Measurements from ENCODE around the gene NAP1L4.

The NAP1L4 gene

GRCh38 chr11:2929531-2929949 is 62.6 kb downstream of the NAP1L4 start:
- Histone ChIP-seq H3K27ac (no peak overlapping the region), H3K79me2 (ENCODE audit: insufficient read depth, low read depth) (no peaks in the 10 kb centered on the region), H2AFZ (ENCODE audit: low read depth) (peak overlapping the region; percentile 68), H3K4me3 (IDR thresholded peaks at IDR 0.05; ENCODE audit: insufficient read depth, low read depth, low read length) (no peak overlapping the region), H3K4me1 (ENCODE audit: low read depth, poor library complexity, severe bottlenecking) (peaks cover 22% of the 10 kb centered on the region), H3K9ac (peak overlapping the region; percentile 60; the same call in 1 of the 2 replicates), H3K4me2 (peak overlapping the region; percentile 86), H4K20me1 (ENCODE audit: insufficient read depth) (no peaks in the 10 kb centered on the region), H3K27me3 (ENCODE audit: insufficient read depth, low read depth) (peaks cover 26% of the 10 kb centered on the region), H3K36me3 (ENCODE audit: insufficient read depth) (no peaks in the 10 kb centered on the region)
- no peak for TF ChIP-seq CTCF (conservative IDR thresholded peaks at IDR 0.05; ENCODE audit: low read depth, low read length)

GRCh38 chr11:2928605-2929530 is 63.3 kb downstream of the NAP1L4 start, which contains the start of gene PHLDA2:
Gene PHLDA2, minus strand, starts transcription at chr11:2929420. Its CDS starts 56 bp downstream, at chr11:2929364.
- H3K4me2 ChIP-seq: peak within 1 kb of the TSS; percentile 86
- no peak within 1 kb of the TSS for H3K27ac ChIP-seq
- H3K4me1 ChIP-seq (ENCODE audit: low read depth, poor library complexity, severe bottlenecking): peaks cover 18% of the 10 kb centered on the region
- no peak within 1 kb of the TSS for H3K4me3 ChIP-seq (IDR thresholded peaks at IDR 0.05; ENCODE audit: insufficient read depth, low read depth, low read length)
- peak within 1 kb of the TSS; percentile 60; the same call in 1 of the 2 replicates for H3K9ac ChIP-seq
- TF ChIP-seq CTCF (conservative IDR thresholded peaks at IDR 0.05; ENCODE audit: low read depth, low read length): no peak
- no peaks in the 10 kb centered on the region for H3K79me2 ChIP-seq (ENCODE audit: insufficient read depth, low read depth)
- H2AFZ ChIP-seq (ENCODE audit: low read depth): peak within 1 kb of the TSS; percentile 68
- peaks cover 26% of the 10 kb centered on the region for H3K27me3 ChIP-seq (ENCODE audit: insufficient read depth, low read depth)
- no peaks in the 10 kb centered on the region for H4K20me1 ChIP-seq (ENCODE audit: insufficient read depth)
- H3K36me3 ChIP-seq (ENCODE audit: insufficient read depth): no peaks in the 10 kb centered on the region

GRCh38 chr11:2927851-2928604 is 64.1 kb downstream of the NAP1L4 start:
- no peak for TF ChIP-seq CTCF (conservative IDR thresholded peaks at IDR 0.05; ENCODE audit: low read depth, low read length)
- Histone ChIP-seq H3K27me3 (ENCODE audit: insufficient read depth, low read depth) (peaks cover 26% of the 10 kb centered on the region), H3K27ac (no peak overlapping the region), H3K4me3 (IDR thresholded peaks at IDR 0.05; ENCODE audit: insufficient read depth, low read depth, low read length) (no peak overlapping the region), H3K79me2 (ENCODE audit: insufficient read depth, low read depth) (no peaks in the 10 kb centered on the region), H3K36me3 (ENCODE audit: insufficient read depth) (no peaks in the 10 kb centered on the region), H3K4me1 (ENCODE audit: low read depth, poor library complexity, severe bottlenecking) (peaks cover 10% of the 10 kb centered on the region), H3K4me2 (no peak overlapping the region), H2AFZ (ENCODE audit: low read depth) (no peak overlapping the region), H3K9ac (no peak overlapping the region), H4K20me1 (ENCODE audit: insufficient read depth) (no peaks in the 10 kb centered on the region)

GRCh38 chr11:2927121-2927800 is 64.9 kb downstream of the NAP1L4 start:
- Histone ChIP-seq H3K4me2 (no peak overlapping the region), H3K4me1 (ENCODE audit: low read depth, poor library complexity, severe bottlenecking) (peaks cover 7% of the 10 kb centered on the region), H4K20me1 (ENCODE audit: insufficient read depth) (no peaks in the 10 kb centered on the region), H3K4me3 (IDR thresholded peaks at IDR 0.05; ENCODE audit: insufficient read depth, low read depth, low read length) (no peak overlapping the region), H3K79me2 (ENCODE audit: insufficient read depth, low read depth) (no peaks in the 10 kb centered on the region), H3K27me3 (ENCODE audit: insufficient read depth, low read depth) (peaks cover 26% of the 10 kb centered on the region), H3K36me3 (ENCODE audit: insufficient read depth) (no peaks in the 10 kb centered on the region), H2AFZ (ENCODE audit: low read depth) (no peak overlapping the region), H3K9ac (no peak overlapping the region), H3K27ac (no peak overlapping the region)
- no peak for TF ChIP-seq CTCF (conservative IDR thresholded peaks at IDR 0.05; ENCODE audit: low read depth, low read length)

Measured in KMS-11 (cell line).